CD8-positive, alpha-beta memory T cell (primary cell): Measurements from ENCODE around the gene PKP1. TPM values are rescaled to one million over a fixed set of nuclear protein-coding genes. Genes with fewer than 3 reads are reported as not detected.
A peak's percentile ranks its signal among the peaks of the same experiment; 100 is the strongest.

Source experiments
- CTCF ChIA-PET: fragments of 350-600 bp; sonication (Branson Sonifier 250); formaldehyde crosslinking; loops from one replicate; lab custom pipeline; 2021; ENCODE audit warnings: antibody characterized with exemption; lab: Charles Lee
- POLR2A ChIA-PET: fragments of 350-600 bp; sonication (Branson Sonifier 250); formaldehyde crosslinking; loops from one replicate; lab custom pipeline; 2021; ENCODE audit warnings: antibody characterized with exemption; lab: Charles Lee
- DNase-seq, 5 donors: peaks; one replicate each; pipeline versions ENCODE4 v3.0.0 to v3.0.0-alpha.2; 2020 to 2022; ENCODE audit warnings: mixed read lengths in 1 of 5
- H3K27ac ChIP-seq: one replicate; pipeline ENCODE4 v1.7.0; 2013; ENCODE audit warnings: low read depth, mild to moderate bottlenecking, low read length, moderate library complexity
- H3K27me3 ChIP-seq: 2 replicates; pipeline ENCODE4 v1.7.0; 2013; ENCODE audit warnings: low read length, mild to moderate bottlenecking; ENCODE audit not compliant: insufficient read depth, poor library complexity, severe bottlenecking
- H3K36me3 ChIP-seq: 2 replicates; pipeline ENCODE4 v1.7.0; 2013; ENCODE audit warnings: mild to moderate bottlenecking, low read length, moderate library complexity; ENCODE audit not compliant: insufficient read depth
- H3K4me1 ChIP-seq: 2 replicates; pipeline ENCODE4 v1.7.0; 2013; ENCODE audit warnings: mild to moderate bottlenecking, low read length, moderate library complexity; ENCODE audit not compliant: insufficient read depth
- H3K4me3 ChIP-seq: 2 replicates; pipeline ENCODE4 v1.7.0; 2013; ENCODE audit warnings: mild to moderate bottlenecking, low read length
- H3K9me3 ChIP-seq: 2 replicates; pipeline ENCODE4 v1.7.0; 2013; ENCODE audit warnings: mild to moderate bottlenecking, low read length
- H3K27ac Mint-ChIP-seq, 8 donors: one replicate each; pipeline ENCODE4 v1.8.0; 2020 to 2021; ENCODE audit warnings: mixed read lengths in 8 of 8, mild to moderate bottlenecking in 6 of 8, inconsistent platforms in 3 of 8, moderate library complexity in 3 of 8
- H3K27me3 Mint-ChIP-seq, 2 donors: one replicate each; pipeline ENCODE4 v1.8.0; 2020 to 2021; ENCODE audit warnings: mixed read lengths in 2 of 2, mild to moderate bottlenecking in 1 of 2, moderate library complexity in 1 of 2
- H3K36me3 Mint-ChIP-seq, 3 donors: one replicate each; pipeline ENCODE4 v1.8.0; 2020 to 2021; ENCODE audit warnings: mixed read lengths in 3 of 3, inconsistent platforms in 1 of 3, mild to moderate bottlenecking in 1 of 3
- H3K4me1 Mint-ChIP-seq, 3 donors: one replicate each; pipeline ENCODE4 v1.8.0; 2020 to 2021; ENCODE audit warnings: mixed read lengths in 3 of 3, inconsistent platforms in 1 of 3, mild to moderate bottlenecking in 1 of 3
- H3K4me3 Mint-ChIP-seq, 7 donors: one replicate each; pipeline ENCODE4 v1.8.0; 2020 to 2021; ENCODE audit warnings: mixed read lengths in 7 of 7, mild to moderate bottlenecking in 6 of 7, moderate library complexity in 4 of 7, inconsistent platforms in 2 of 7
- H3K9me3 Mint-ChIP-seq, 5 donors: one replicate each; pipeline ENCODE4 v1.8.0; 2020 to 2022; ENCODE audit warnings: mixed read lengths in 5 of 5, mild to moderate bottlenecking in 3 of 5, moderate library complexity in 2 of 5, inconsistent platforms in 1 of 5
- polyA plus RNA-seq: library from polyadenylated mRNA; unstranded; fragments of 300-500 nt; fragmentation: Illumina TruSeq; gene quantifications from one replicate; pipeline ENCODE4 v1.2.3, GENCODE V29; 2021
- total RNA-seq, 2 experiments: library from RNA; stranded (reverse); gene quantifications; one replicate each; pipeline ENCODE4 v1.2.3, GENCODE V29; 2021

PKP1 gene
- total and polyA plus RNA-seq, 3 experiments from 2014 or later: not detected

- Histone ChIP-seq H3K4me1 (no peaks in the 10 kb centered on the region), H3K27ac (no peak overlapping the region), H3K9me3 (no peaks in the 10 kb centered on the region), H3K36me3 (no peaks in the 10 kb centered on the region), H3K4me3 (no peak overlapping the region), H3K27me3 (no peaks in the 10 kb centered on the region)
- ChIA-PET POLR2A (no interaction called here), CTCF (interaction anchor here (0.8 kb wide), 1 partner anchor 9 kb away, joined by 3 read pairs; no protein-coding TSS in a partner anchor)
- H3K36me3 Mint-ChIP-seq: no peaks in the 10 kb centered on the region
- peaks cover 0 to 2% (median 0%) of the 10 kb centered on the region in 5 donors for H3K9me3 Mint-ChIP-seq
- no peak overlapping the region for H3K4me3 Mint-ChIP-seq
- peak overlapping the region in 1 of 8 donors; percentile 88 for H3K27ac Mint-ChIP-seq
- DNase-seq: no peak
- H3K4me1 Mint-ChIP-seq: no peaks in the 10 kb centered on the region
- peaks cover 8 to 25% of the 10 kb centered on the region in 2 donors for H3K27me3 Mint-ChIP-seq
Measured at GRCh38 chr1:201362906-201363305, 79.6 kb downstream of the PKP1 start.

GRCh38 chr1:201363467-201363866 is 80.2 kb downstream of the PKP1 start:
- H3K27me3 Mint-ChIP-seq: peaks cover 11 to 28% of the 10 kb centered on the region in 2 donors
- DNase-seq: no peak
- no peaks in the 10 kb centered on the region for H3K36me3 Mint-ChIP-seq
- no peak overlapping the region for H3K27ac ChIP-seq
- H3K4me1 ChIP-seq: no peaks in the 10 kb centered on the region
- ChIA-PET CTCF (interaction anchor here (0.7 to 0.8 kb wide), 2 partner anchors 8 to 233 kb away, joined by 3 read pairs; no protein-coding TSS in a partner anchor), POLR2A (no interaction called here)
- H3K27me3 ChIP-seq: no peaks in the 10 kb centered on the region
- H3K4me3 Mint-ChIP-seq: no peak overlapping the region
- peaks cover 0 to 2% (median 0%) of the 10 kb centered on the region in 5 donors for H3K9me3 Mint-ChIP-seq
- peak overlapping the region in 1 of 8 donors; percentile 88 for H3K27ac Mint-ChIP-seq
- no peaks in the 10 kb centered on the region for H3K36me3 ChIP-seq
- H3K9me3 ChIP-seq: no peaks in the 10 kb centered on the region
- no peak overlapping the region for H3K4me3 ChIP-seq
- H3K4me1 Mint-ChIP-seq: no peaks in the 10 kb centered on the region

GRCh38 chr1:201364808-201365105 is 81.5 kb downstream of the PKP1 start:
- Histone ChIP-seq H3K4me3 (no peak overlapping the region), H3K27ac (no peak overlapping the region), H3K4me1 (no peaks in the 10 kb centered on the region), H3K36me3 (no peaks in the 10 kb centered on the region), H3K9me3 (no peaks in the 10 kb centered on the region), H3K27me3 (no peaks in the 10 kb centered on the region)
- Mint-ChIP-seq H3K9me3 (peaks cover 0 to 2% (median 0%) of the 10 kb centered on the region in 5 donors), H3K27me3 (peaks cover 14 to 32% of the 10 kb centered on the region in 2 donors), H3K4me3 (no peak overlapping the region), H3K4me1 (no peaks in the 10 kb centered on the region), H3K27ac (peak overlapping the region in 1 of 8 donors; percentile 17), H3K36me3 (no peaks in the 10 kb centered on the region)
- CTCF ChIA-PET: no interaction called here
- POLR2A ChIA-PET: no interaction called here
- no peak for DNase-seq

- Mint-ChIP-seq H3K4me3 (no peak overlapping the region), H3K27me3 (peaks cover 14 to 29% of the 10 kb centered on the region in 2 donors), H3K27ac (no peak overlapping the region), H3K4me1 (no peaks in the 10 kb centered on the region), H3K36me3 (no peaks in the 10 kb centered on the region), H3K9me3 (peaks cover 0 to 2% (median 0%) of the 10 kb centered on the region in 5 donors)
- Histone ChIP-seq H3K36me3 (no peaks in the 10 kb centered on the region), H3K27ac (no peak overlapping the region), H3K27me3 (no peaks in the 10 kb centered on the region), H3K4me1 (no peaks in the 10 kb centered on the region), H3K4me3 (no peak overlapping the region), H3K9me3 (no peaks in the 10 kb centered on the region)
- POLR2A ChIA-PET: no interaction called here
- DNase-seq: no peak
- CTCF ChIA-PET: no interaction called here
Measured at GRCh38 chr1:201365251-201365650, 81.9 kb downstream of the PKP1 start.

GRCh38 chr1:201366696-201367095 is 83.4 kb downstream of the PKP1 start:
- ChIA-PET POLR2A (no interaction called here), CTCF (no interaction called here)
- Mint-ChIP-seq H3K27ac (no peak overlapping the region), H3K4me3 (no peak overlapping the region), H3K4me1 (no peaks in the 10 kb centered on the region), H3K36me3 (no peaks in the 10 kb centered on the region), H3K9me3 (peaks cover 0 to 2% (median 0%) of the 10 kb centered on the region in 5 donors), H3K27me3 (peaks cover 14 to 33% of the 10 kb centered on the region in 2 donors)
- Histone ChIP-seq H3K4me1 (no peaks in the 10 kb centered on the region), H3K27me3 (peaks cover 5% of the 10 kb centered on the region), H3K4me3 (no peak overlapping the region), H3K36me3 (no peaks in the 10 kb centered on the region), H3K9me3 (no peaks in the 10 kb centered on the region), H3K27ac (no peak overlapping the region)
- DNase-seq: no peak

- Mint-ChIP-seq H3K27ac (no peak overlapping the region), H3K4me1 (no peaks in the 10 kb centered on the region), H3K36me3 (no peaks in the 10 kb centered on the region), H3K27me3 (peaks cover 16 to 43% of the 10 kb centered on the region in 2 donors), H3K4me3 (no peak overlapping the region), H3K9me3 (peaks cover 0 to 2% (median 0%) of the 10 kb centered on the region in 5 donors)
- H3K4me1 ChIP-seq: no peaks in the 10 kb centered on the region
- no peaks in the 10 kb centered on the region for H3K9me3 ChIP-seq
- H3K27ac ChIP-seq: no peak overlapping the region
- ChIA-PET POLR2A (no interaction called here), CTCF (interaction anchor here (0.7 kb wide), 1 partner anchor 23 kb away, joined by 3 read pairs; no protein-coding TSS in a partner anchor)
- H3K27me3 ChIP-seq: peaks cover 6% of the 10 kb centered on the region
- no peak for DNase-seq
- no peaks in the 10 kb centered on the region for H3K36me3 ChIP-seq
- H3K4me3 ChIP-seq: no peak overlapping the region
Measured at GRCh38 chr1:201369209-201369608, 85.9 kb downstream of the PKP1 start.

- peaks cover 18 to 42% of the 10 kb centered on the region in 2 donors for H3K27me3 Mint-ChIP-seq
- no peaks in the 10 kb centered on the region for H3K4me1 Mint-ChIP-seq
- Histone ChIP-seq H3K27me3 (peaks cover 10% of the 10 kb centered on the region), H3K9me3 (no peaks in the 10 kb centered on the region), H3K4me3 (no peak overlapping the region), H3K36me3 (no peaks in the 10 kb centered on the region), H3K4me1 (no peaks in the 10 kb centered on the region), H3K27ac (no peak overlapping the region)
- H3K9me3 Mint-ChIP-seq: peaks cover 0 to 2% (median 0%) of the 10 kb centered on the region in 5 donors
- no peaks in the 10 kb centered on the region for H3K36me3 Mint-ChIP-seq
- DNase-seq: no peak
- CTCF ChIA-PET: no interaction called here
- POLR2A ChIA-PET: no interaction called here
- no peak overlapping the region for H3K27ac Mint-ChIP-seq
- H3K4me3 Mint-ChIP-seq: no peak overlapping the region
Measured at GRCh38 chr1:201370500-201370899, 87.2 kb downstream of the PKP1 start.

GRCh38 chr1:201371276-201371675 is 88.0 kb downstream of the PKP1 start:
- POLR2A ChIA-PET: no interaction called here
- H3K27me3 Mint-ChIP-seq: peaks cover 16 to 42% of the 10 kb centered on the region in 2 donors
- H3K4me1 ChIP-seq: no peaks in the 10 kb centered on the region

More at GRCh38 chr1:201371276-201371675, 88.0 kb downstream of the PKP1 start:
- Histone ChIP-seq H3K36me3 (no peaks in the 10 kb centered on the region), H3K9me3 (no peaks in the 10 kb centered on the region), H3K27me3 (peaks cover 10% of the 10 kb centered on the region), H3K4me3 (no peak overlapping the region), H3K27ac (no peak overlapping the region)
- CTCF ChIA-PET: interaction anchor here (0.8 kb wide), 1 partner anchor 8 kb away, joined by 3 read pairs; no protein-coding TSS in a partner anchor
- Mint-ChIP-seq H3K4me1 (no peaks in the 10 kb centered on the region), H3K36me3 (no peaks in the 10 kb centered on the region), H3K9me3 (peaks cover 0 to 2% (median 0%) of the 10 kb centered on the region in 5 donors), H3K4me3 (no peak overlapping the region), H3K27ac (no peak overlapping the region)
- DNase-seq: no peak
